Gastrocnemius medialis (tissue), 4 donors: ENCODE measurements around the gene PPP4C. TPM values are rescaled to one million over a fixed set of nuclear protein-coding genes. Genes with fewer than 3 reads are reported as not detected.

Experiments used
- ATAC-seq, 2 donors: fragments of 150-250 bp; one replicate each; pipeline ENCODE4 v1.9.1; 2016
- DNase-seq, 2 donors: peaks; one replicate each; pipeline ENCODE4 v3.0.0-alpha.2; 2019
- H3K27ac ChIP-seq, 4 donors: fragments of 200-600 bp; sonication (generic); 1 replicate in 1 of 4; 2 replicates in 3 of 4; pipeline ENCODE4 v1.5.1; 2016 to 2018; ENCODE audit warnings: mild to moderate bottlenecking in 2 of 4, moderate library complexity in 1 of 4
- H3K27me3 ChIP-seq, 3 donors: fragments of 200-600 bp; sonication (generic) in 2 of 3; 1 replicate in 1 of 3; 2 replicates in 2 of 3; pipeline versions ENCODE4 v1.5.1 to v1.6.0; 2016 to 2019; ENCODE audit warnings: mild to moderate bottlenecking in 1 of 3, moderate library complexity in 1 of 3
- H3K36me3 ChIP-seq, 2 donors: fragments of 200-600 bp; sonication (generic) in 1 of 2; one replicate each; pipeline ENCODE4 v1.5.1; 2017 to 2018
- H3K4me1 ChIP-seq, 2 donors: fragments of 200-600 bp; sonication (generic) in 1 of 2; one replicate each; pipeline ENCODE4 v1.5.1; 2016 to 2017; ENCODE audit warnings: mild to moderate bottlenecking in 2 of 2
- H3K4me3 ChIP-seq, 4 donors: fragments of 200-600 bp; sonication (generic) in 3 of 4; 1 replicate in 1 of 4; 2 replicates in 3 of 4; pipeline ENCODE4 v1.5.1; 2016 to 2019; ENCODE audit warnings: mild to moderate bottlenecking in 2 of 4
- H3K9me3 ChIP-seq, 3 donors: fragments of 200-600 bp; sonication (generic) in 2 of 3; 1 replicate in 1 of 3; 2 replicates in 2 of 3; pipeline ENCODE4 v1.5.1; 2016 to 2019
- POLR2A ChIP-seq, 2 donors: fragments of 450-650 bp; IDR thresholded peaks; one replicate each; pipeline ENCODE4 v1.6.1; 2017; ENCODE audit warnings: antibody characterized with exemption in 2 of 2, mild to moderate bottlenecking in 2 of 2, moderate library complexity in 2 of 2
- in situ Hi-C, 4 donors: fragments of 200-750 bp; cut with MboI; loops; one replicate each; pipeline versions ENCODE4 v1.15.0 to v1.8.0; 2017; ENCODE audit warnings: low sequenced_read_pairs in 4 of 4
- intact Hi-C: fragments of 100-400 bp; cut with DNase I; formaldehyde crosslinking; loops from one replicate; pipeline ENCODE4 v1.15.1; 2023; ENCODE audit warnings: low total_unique reads
- total RNA-seq, 4 donors: library from RNA; depleted of rRNA; stranded (reverse); fragments of >200 nt; gene quantifications; one replicate each; pipeline versions ENCODE4 v1.1.0 to v1.2.3, GENCODE V29; 2016
- TF ChIP-seq, protein P1 (sequence below), 5 experiments: fragments of 450-650 bp in 3 of 5; fragments of 200-600 bp in 2 of 5; sonication (generic) in 2 of 5; IDR thresholded peaks in 4 of 5; conservative IDR thresholded peaks in 1 of 5; 1 replicate in 4 of 5; 2 replicates in 1 of 5; pipeline ENCODE4 v1.5.1; 2016 to 2019; ENCODE audit warnings: antibody characterized with exemption in 5 of 5, mild to moderate bottlenecking in 3 of 5, moderate library complexity in 3 of 5

Gene PPP4C
- total RNA-seq, 4 donors from 2014 or later = 23.8 to 64.3 (median 44.7) TPM

DNA sequence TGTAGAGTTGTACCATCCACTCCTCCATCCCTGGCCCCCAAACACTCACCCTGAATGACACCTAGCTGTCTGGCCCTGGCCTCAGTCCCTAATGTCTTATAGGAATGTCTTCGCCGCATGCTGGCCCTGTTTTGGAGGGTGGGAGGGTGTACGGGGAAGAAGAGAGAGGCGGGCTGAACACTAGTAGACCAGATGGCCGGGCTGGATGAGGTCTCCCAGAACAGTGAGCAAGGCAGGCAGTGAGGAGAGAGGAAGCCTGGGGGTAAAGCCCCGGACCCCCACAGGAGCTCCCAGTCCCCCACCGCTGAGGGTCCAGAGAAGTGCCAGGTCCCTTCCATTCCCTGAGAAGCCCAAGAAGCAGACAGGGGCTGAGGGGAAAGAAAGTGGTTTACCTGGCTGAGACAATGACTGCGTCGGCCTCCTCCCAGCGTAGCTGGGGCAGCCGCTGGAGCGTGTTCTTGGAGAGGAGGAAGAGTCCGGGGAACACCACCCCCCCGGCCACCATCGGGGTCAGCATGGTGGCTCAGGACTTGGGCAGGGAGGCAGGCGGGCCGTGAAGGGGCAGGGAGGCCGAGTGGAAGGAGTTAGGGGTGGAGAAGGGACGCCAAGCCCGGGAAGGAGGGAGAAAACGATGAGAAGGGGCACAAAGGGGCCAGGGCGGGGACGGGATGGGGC is 45.6 kb upstream of the PPP4C start:
- H3K36me3 ChIP-seq = no peaks in the 10 kb centered on the region
- TF ChIP-seq, protein P1, sequence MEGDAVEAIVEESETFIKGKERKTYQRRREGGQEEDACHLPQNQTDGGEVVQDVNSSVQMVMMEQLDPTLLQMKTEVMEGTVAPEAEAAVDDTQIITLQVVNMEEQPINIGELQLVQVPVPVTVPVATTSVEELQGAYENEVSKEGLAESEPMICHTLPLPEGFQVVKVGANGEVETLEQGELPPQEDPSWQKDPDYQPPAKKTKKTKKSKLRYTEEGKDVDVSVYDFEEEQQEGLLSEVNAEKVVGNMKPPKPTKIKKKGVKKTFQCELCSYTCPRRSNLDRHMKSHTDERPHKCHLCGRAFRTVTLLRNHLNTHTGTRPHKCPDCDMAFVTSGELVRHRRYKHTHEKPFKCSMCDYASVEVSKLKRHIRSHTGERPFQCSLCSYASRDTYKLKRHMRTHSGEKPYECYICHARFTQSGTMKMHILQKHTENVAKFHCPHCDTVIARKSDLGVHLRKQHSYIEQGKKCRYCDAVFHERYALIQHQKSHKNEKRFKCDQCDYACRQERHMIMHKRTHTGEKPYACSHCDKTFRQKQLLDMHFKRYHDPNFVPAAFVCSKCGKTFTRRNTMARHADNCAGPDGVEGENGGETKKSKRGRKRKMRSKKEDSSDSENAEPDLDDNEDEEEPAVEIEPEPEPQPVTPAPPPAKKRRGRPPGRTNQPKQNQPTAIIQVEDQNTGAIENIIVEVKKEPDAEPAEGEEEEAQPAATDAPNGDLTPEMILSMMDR (IDR thresholded peaks at IDR 0.05 in 4 of 5, conservative IDR thresholded peaks at IDR 0.05 in 1 of 5) = no peak
- TF ChIP-seq POLR2A (IDR thresholded peaks at IDR 0.05) = no peak
- peaks cover 0 to 15% of the 10 kb centered on the region in 2 donors for H3K4me1 ChIP-seq
- H3K27me3 ChIP-seq = peaks cover 30 to 54% (median 34%) of the 10 kb centered on the region in 3 donors
- DNase-seq (no peak), ATAC-seq (no peak)
- H3K4me3 ChIP-seq = no peak overlapping the region
- no peak overlapping the region for H3K27ac ChIP-seq
- intact Hi-C loops (no loop called here), in situ Hi-C loops (loop anchor here in 1 of 4 donors (25.0 kb wide), 1 partner anchor 343 kb away; the partner anchor contains the start of gene QPRT)
- H3K9me3 ChIP-seq = no peaks in the 10 kb centered on the region

DNA sequence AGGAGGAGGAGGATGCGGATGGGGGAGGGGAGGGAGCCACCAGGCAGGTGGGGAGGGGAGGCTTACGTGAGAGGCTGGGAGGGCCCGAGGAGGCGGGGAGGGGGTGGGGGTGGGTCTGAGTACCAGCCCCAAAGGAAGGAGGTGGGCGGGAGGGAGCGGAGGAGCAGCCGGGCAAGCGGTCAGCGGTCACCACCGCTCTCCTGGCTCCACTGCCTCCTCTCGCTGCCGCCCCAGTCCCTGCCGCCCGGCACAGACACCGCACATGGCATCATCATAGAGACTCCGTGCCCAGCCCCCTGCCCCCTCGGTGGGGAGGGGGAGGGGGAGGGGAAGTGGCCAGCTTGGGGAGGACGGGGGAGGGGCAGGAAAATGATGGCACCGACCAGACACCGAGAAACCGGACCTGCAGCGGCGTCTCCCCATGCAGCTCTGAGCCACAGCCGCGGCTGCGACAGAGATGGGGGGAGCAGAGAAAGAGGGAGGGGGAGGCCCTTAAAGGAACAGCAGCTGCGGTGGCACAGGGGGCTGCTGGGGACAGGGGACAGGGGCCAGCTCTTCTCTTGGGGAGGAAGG is 44.9 kb upstream of the PPP4C start, which contains the start of gene TLCD3B:
Gene TLCD3B (minus strand): TSS at position 431 of the 573 bp plus-strand sequence. CDS start 744 bp downstream, outside the sequence.
- Histone ChIP-seq H3K4me3 (peak within 1 kb of the TSS in 3 of 4 donors; percentile 24 to 28 (median 28)), H3K27ac (no peak within 1 kb of the TSS), H3K4me1 (peaks cover 0 to 15% of the 10 kb centered on the region in 2 donors), H3K9me3 (no peaks in the 10 kb centered on the region), H3K36me3 (no peaks in the 10 kb centered on the region), H3K27me3 (peaks cover 30 to 55% (median 34%) of the 10 kb centered on the region in 3 donors)
- DNase-seq = no peak
- TF ChIP-seq, protein P1 (IDR thresholded peaks at IDR 0.05 in 4 of 5, conservative IDR thresholded peaks at IDR 0.05 in 1 of 5) = no peak
- no peak for TF ChIP-seq POLR2A (IDR thresholded peaks at IDR 0.05)
- no peak for ATAC-seq
- in situ Hi-C loops (loop anchor here in 1 of 4 donors (25.0 kb wide), 1 partner anchor 344 kb away; the partner anchor contains the start of gene QPRT), intact Hi-C loops (no loop called here)

DNA sequence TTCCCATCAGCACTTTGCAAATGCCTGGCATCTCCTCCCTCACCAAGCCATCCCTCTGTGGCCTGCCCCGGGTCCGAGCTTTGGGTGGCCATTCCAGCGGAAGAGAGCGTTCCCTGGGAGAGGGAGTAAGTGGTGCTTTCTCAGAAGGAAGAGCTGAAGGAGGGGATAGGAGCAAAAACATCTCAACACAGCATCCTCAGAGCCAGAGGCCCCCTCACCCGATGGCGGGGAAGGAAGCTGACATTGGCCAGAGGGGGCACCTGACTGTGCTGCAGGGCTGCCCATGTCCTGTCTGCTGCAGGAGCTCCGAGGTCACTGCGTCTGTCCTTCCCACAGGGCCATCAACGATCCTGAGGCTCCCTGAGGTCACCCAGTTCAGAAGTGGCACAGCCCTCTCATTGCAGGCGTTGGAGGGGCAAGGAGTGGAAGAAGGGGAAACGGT is 44.3 kb upstream of the PPP4C start:
- no peaks in the 10 kb centered on the region for H3K9me3 ChIP-seq
- intact Hi-C loops = no loop called here
- no peak for TF ChIP-seq POLR2A (IDR thresholded peaks at IDR 0.05)
- TF ChIP-seq, protein P1 (IDR thresholded peaks at IDR 0.05 in 4 of 5, conservative IDR thresholded peaks at IDR 0.05 in 1 of 5) = no peak
- no peak for ATAC-seq
- peaks cover 0 to 15% of the 10 kb centered on the region in 2 donors for H3K4me1 ChIP-seq
- H3K4me3 ChIP-seq = peak overlapping the region in 2 of 4 donors; percentile 28
- H3K36me3 ChIP-seq = no peaks in the 10 kb centered on the region
- in situ Hi-C loops = loop anchor here in 1 of 4 donors (25.0 kb wide), 1 partner anchor 344 kb away; the partner anchor contains the start of gene QPRT
- DNase-seq = no peak
- peaks cover 30 to 55% (median 39%) of the 10 kb centered on the region in 3 donors for H3K27me3 ChIP-seq
- H3K27ac ChIP-seq = no peak overlapping the region

DNA sequence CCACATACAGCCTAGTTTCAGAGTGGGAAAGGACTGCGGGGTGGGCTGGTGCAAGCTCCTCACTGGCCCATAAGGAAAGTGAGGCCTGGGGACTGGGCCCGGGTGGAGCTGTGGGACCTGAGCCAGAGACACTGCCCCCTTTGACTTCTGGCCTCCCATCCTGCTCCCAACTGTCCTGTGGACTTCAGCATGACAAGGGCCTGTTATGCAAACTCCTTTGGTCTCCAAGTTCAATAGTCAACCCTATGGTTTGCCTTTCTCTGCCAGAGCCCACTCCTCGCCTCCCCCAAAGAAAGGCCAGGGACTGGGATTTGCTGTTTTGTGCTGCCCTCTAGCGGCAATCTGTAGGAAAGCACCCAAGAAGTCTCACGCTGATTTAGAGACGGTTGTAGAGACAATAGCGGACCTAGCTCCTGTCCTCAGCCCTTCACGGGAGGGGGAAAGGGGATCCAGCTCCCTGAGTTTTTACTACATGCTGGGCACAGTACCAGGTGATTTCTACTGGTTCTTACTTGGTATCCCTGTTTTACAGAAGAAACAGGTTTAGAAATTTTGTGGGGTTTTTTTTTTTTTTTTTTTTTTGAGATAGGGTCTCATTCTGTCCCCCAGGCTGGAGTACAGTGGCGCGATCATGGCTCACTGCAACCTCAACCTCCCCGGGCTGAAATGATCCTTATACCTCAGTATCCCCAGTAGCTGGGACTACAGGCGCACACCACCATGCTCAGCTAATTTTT is 43.5 kb upstream of the PPP4C start:
- H3K9me3 ChIP-seq = no peaks in the 10 kb centered on the region
- no peak for TF ChIP-seq POLR2A (IDR thresholded peaks at IDR 0.05)
- TF ChIP-seq, protein P1 (IDR thresholded peaks at IDR 0.05 in 4 of 5, conservative IDR thresholded peaks at IDR 0.05 in 1 of 5) = peak; percentile 5 to 70 (median 52)
- peaks cover 30 to 55% (median 39%) of the 10 kb centered on the region in 3 donors for H3K27me3 ChIP-seq
- no peak overlapping the region for H3K4me3 ChIP-seq
- H3K27ac ChIP-seq = no peak overlapping the region
- intact Hi-C loops = no loop called here
- peaks cover 0 to 15% of the 10 kb centered on the region in 2 donors for H3K4me1 ChIP-seq
- ATAC-seq = peak in 1 of 2 donors; percentile 53
- in situ Hi-C loops = loop anchor here in 1 of 4 donors (25.0 kb wide), 1 partner anchor 345 kb away; the partner anchor contains the start of gene QPRT
- peak in 1 of 2 donors; percentile 42 for DNase-seq
- no peaks in the 10 kb centered on the region for H3K36me3 ChIP-seq
